ENCODE data around the gene LCT. TPM values are rescaled to one million over a fixed set of nuclear protein-coding genes. Genes with fewer than 3 reads are reported as not detected.
A peak's percentile ranks its signal among the peaks of the same experiment; 100 is the strongest.

Gene LCT
- total and polyA plus RNA-seq, 2 of the 13 experiments (the other 11 are each of a cell fraction or from before 2014, with no cell fraction given) = not detected

DNA sequence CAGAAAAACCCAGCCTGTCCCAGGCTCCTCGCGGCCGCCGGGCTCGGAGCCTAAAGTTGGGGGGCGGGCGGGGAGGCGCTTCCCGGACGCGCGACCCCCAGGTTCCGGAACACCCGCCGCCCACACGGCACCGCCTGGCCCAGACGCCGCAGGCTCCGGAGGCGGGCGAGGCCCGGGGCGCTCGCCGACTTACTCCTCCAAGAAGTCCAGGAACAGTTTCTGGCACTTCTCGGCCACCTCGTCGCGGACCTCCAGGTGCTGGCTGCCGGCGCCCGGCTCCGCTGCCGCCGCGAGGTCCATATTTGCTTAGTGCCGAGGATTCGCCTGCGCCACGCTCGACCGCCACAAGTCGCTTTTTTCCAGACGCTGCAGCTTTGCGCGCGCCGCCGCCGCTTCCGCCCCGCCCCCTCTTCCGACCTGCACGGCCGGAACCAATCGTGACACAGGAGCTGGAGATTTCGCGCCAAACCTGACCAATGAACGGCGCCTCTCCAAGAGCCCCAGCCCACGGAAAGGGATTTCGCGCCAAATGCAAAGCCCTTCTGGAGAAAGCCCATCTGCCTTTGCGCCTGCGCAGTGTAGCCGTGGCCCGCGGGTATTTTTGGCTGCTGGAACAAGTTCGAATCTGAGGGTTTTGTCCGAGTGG lies 39.2 kb upstream of the LCT start, which contains the start of gene MCM6 (continued):
- TF ChIP-seq ZC3H13 (CRISPR knock-in tag; IDR thresholded peaks at IDR 0.05) (peak; percentile 71), ZNF512 (CRISPR knock-in tag; IDR thresholded peaks at IDR 0.05) (no peak), SRSF9 (IDR thresholded peaks at IDR 0.05; ENCODE audit: borderline replicate concordance, insufficient read depth, low read depth, low read length, poor library complexity, severe bottlenecking) (no peak), ZFP41 (CRISPR knock-in tag; IDR thresholded peaks at IDR 0.05; ENCODE audit: borderline replicate concordance) (no peak; the same call in 1 of the 2 replicates), ZSCAN21 (CRISPR knock-in tag; IDR thresholded peaks at IDR 0.05; ENCODE audit: borderline replicate concordance) (0 out of 2 replicates have a peak, but pooled peaks have one; percentile 26), TOE1 (CRISPR knock-in tag; IDR thresholded peaks at IDR 0.05) (no peak), RORA (CRISPR knock-in tag; IDR thresholded peaks at IDR 0.05) (no peak), POLR2G (IDR thresholded peaks at IDR 0.05; ENCODE audit: low read depth, low read length) (0 out of 2 replicates have a peak, but pooled peaks have one; percentile 23), BHLHE40 (IDR thresholded peaks at IDR 0.05; ENCODE audit: low read length) (no peak), SP2 (CRISPR knock-in tag; IDR thresholded peaks at IDR 0.05) (peak; percentile 74), NFE2 (CRISPR knock-in tag; IDR thresholded peaks at IDR 0.05) (no peak), ZNF776 (CRISPR knock-in tag; IDR thresholded peaks at IDR 0.05) (peak; percentile 42; the same call in 1 of the 2 replicates), PHF21A (CRISPR knock-in tag; IDR thresholded peaks at IDR 0.05) (no peak), CHD4 (IDR thresholded peaks at IDR 0.05; ENCODE audit: borderline replicate concordance, low read length) (no peak), ZFY (CRISPR knock-in tag; IDR thresholded peaks at IDR 0.05) (peak; percentile 64), NRL (CRISPR knock-in tag; IDR thresholded peaks at IDR 0.05; ENCODE audit: borderline replicate concordance) (peak; percentile 45), NCOA2 (CRISPR knock-in tag; IDR thresholded peaks at IDR 0.05) (no peak), ZNF383 (CRISPR knock-in tag; IDR thresholded peaks at IDR 0.05; ENCODE audit: borderline replicate concordance) (no peak), ZSCAN25 (CRISPR knock-in tag; IDR thresholded peaks at IDR 0.05) (no peak)
- TF ChIP-seq, protein P1, sequence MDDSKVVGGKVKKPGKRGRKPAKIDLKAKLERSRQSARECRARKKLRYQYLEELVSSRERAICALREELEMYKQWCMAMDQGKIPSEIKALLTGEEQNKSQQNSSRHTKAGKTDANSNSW (CRISPR knock-in tag; IDR thresholded peaks at IDR 0.05; ENCODE audit: borderline replicate concordance) = no peak
- TF ChIP-seq, protein P2, sequence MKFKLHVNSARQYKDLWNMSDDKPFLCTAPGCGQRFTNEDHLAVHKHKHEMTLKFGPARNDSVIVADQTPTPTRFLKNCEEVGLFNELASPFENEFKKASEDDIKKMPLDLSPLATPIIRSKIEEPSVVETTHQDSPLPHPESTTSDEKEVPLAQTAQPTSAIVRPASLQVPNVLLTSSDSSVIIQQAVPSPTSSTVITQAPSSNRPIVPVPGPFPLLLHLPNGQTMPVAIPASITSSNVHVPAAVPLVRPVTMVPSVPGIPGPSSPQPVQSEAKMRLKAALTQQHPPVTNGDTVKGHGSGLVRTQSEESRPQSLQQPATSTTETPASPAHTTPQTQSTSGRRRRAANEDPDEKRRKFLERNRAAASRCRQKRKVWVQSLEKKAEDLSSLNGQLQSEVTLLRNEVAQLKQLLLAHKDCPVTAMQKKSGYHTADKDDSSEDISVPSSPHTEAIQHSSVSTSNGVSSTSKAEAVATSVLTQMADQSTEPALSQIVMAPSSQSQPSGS (CRISPR knock-in tag; IDR thresholded peaks at IDR 0.05) = no peak
- TF ChIP-seq, protein P3, sequence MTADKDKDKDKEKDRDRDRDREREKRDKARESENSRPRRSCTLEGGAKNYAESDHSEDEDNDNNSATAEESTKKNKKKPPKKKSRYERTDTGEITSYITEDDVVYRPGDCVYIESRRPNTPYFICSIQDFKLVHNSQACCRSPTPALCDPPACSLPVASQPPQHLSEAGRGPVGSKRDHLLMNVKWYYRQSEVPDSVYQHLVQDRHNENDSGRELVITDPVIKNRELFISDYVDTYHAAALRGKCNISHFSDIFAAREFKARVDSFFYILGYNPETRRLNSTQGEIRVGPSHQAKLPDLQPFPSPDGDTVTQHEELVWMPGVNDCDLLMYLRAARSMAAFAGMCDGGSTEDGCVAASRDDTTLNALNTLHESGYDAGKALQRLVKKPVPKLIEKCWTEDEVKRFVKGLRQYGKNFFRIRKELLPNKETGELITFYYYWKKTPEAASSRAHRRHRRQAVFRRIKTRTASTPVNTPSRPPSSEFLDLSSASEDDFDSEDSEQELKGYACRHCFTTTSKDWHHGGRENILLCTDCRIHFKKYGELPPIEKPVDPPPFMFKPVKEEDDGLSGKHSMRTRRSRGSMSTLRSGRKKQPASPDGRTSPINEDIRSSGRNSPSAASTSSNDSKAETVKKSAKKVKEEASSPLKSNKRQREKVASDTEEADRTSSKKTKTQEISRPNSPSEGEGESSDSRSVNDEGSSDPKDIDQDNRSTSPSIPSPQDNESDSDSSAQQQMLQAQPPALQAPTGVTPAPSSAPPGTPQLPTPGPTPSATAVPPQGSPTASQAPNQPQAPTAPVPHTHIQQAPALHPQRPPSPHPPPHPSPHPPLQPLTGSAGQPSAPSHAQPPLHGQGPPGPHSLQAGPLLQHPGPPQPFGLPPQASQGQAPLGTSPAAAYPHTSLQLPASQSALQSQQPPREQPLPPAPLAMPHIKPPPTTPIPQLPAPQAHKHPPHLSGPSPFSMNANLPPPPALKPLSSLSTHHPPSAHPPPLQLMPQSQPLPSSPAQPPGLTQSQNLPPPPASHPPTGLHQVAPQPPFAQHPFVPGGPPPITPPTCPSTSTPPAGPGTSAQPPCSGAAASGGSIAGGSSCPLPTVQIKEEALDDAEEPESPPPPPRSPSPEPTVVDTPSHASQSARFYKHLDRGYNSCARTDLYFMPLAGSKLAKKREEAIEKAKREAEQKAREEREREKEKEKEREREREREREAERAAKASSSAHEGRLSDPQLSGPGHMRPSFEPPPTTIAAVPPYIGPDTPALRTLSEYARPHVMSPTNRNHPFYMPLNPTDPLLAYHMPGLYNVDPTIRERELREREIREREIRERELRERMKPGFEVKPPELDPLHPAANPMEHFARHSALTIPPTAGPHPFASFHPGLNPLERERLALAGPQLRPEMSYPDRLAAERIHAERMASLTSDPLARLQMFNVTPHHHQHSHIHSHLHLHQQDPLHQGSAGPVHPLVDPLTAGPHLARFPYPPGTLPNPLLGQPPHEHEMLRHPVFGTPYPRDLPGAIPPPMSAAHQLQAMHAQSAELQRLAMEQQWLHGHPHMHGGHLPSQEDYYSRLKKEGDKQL (CRISPR knock-in tag; IDR thresholded peaks at IDR 0.05; ENCODE audit: low read depth) = no peak

All from HepG2 (cell line).